IMR-90 (cell line): Measurements from ENCODE around the gene TMEM135. TPM values are rescaled to one million over a fixed set of nuclear protein-coding genes. Genes with fewer than 3 reads are reported as not detected.

ENCODE experiments used
- ATAC-seq: fragments of 200-7000 bp; cut with Tn5 transposase; 2 replicates; pipeline ENCODE4 v1.9.1; 2020; ENCODE audit warnings: low read depth, mild to moderate bottlenecking, moderate library complexity
- BruUV-seq: library from RNA; stranded (reverse); fragments of 400-500 nt; replicated peaks from 2 replicates; lab custom pipeline; 2021; lab: Mats Ljungman, UMichigan
- CTCF ChIA-PET: fragments of 300-600 bp; formaldehyde crosslinking; extraction: SDS; loops from one replicate; lab custom pipeline; 2021; ENCODE audit warnings: antibody characterized with exemption; lab: Yijun Ruan, JAX
- POLR2A ChIA-PET: fragments of 300-600 bp; sonication (Branson Sonifier 250); formaldehyde crosslinking; loops from one replicate; lab custom pipeline; 2022; ENCODE audit warnings: antibody characterized with exemption; ENCODE audit not compliant: unreplicated experiment; lab: Charles Lee
- DNase-seq: peaks from one replicate; pipeline ENCODE4 v3.0.0; 2013
- H2AFZ ChIP-seq: replicated peaks from 2 replicates; pipeline ENCODE3; 2013; ENCODE audit warnings: low read length, mild to moderate bottlenecking; ENCODE audit not compliant: poor library complexity
- H2AK5ac ChIP-seq: 2 replicates; pipeline ENCODE4 v1.6.1; 2013; ENCODE audit warnings: low read depth, low read length, inconsistent platforms
- H2AK9ac ChIP-seq: replicated peaks from 2 replicates; pipeline ENCODE3; 2013; ENCODE audit warnings: mild to moderate bottlenecking, low read depth, low read length, moderate library complexity; ENCODE audit not compliant: poor library complexity
- H2BK120ac ChIP-seq: 2 replicates; pipeline ENCODE4 v1.6.1; 2013; ENCODE audit warnings: low read depth, low read length, inconsistent platforms
- H2BK15ac ChIP-seq: 3 replicates; pipeline ENCODE4 v1.6.1; 2013; ENCODE audit warnings: low read depth, low read length, inconsistent platforms
- H2BK20ac ChIP-seq: 2 replicates; pipeline ENCODE4 v1.6.1; 2013; ENCODE audit warnings: low read depth, mild to moderate bottlenecking, inconsistent platforms, low read length, moderate library complexity
- H2BK5ac ChIP-seq: 2 replicates; pipeline ENCODE4 v1.6.1; 2013; ENCODE audit warnings: mild to moderate bottlenecking, low read depth, low read length, inconsistent platforms; ENCODE audit not compliant: poor library complexity, severe bottlenecking
- H3K14ac ChIP-seq: replicated peaks from 2 replicates; pipeline ENCODE4 v1.6.1; 2013; ENCODE audit warnings: low read depth, low read length, inconsistent platforms
- H3K18ac ChIP-seq: 2 replicates; pipeline ENCODE4 v1.6.1; 2013; ENCODE audit warnings: low read depth, low read length, control low read depth
- H3K23ac ChIP-seq: 2 replicates; pipeline ENCODE4 v1.6.1; 2013; ENCODE audit warnings: low read depth, low read length, inconsistent platforms
- H3K27ac ChIP-seq: 2 replicates; pipeline ENCODE4 v1.5.1; 2013; ENCODE audit warnings: mild to moderate bottlenecking, control low read depth, low read length; ENCODE audit not compliant: insufficient read depth
- H3K27me3 ChIP-seq: 2 replicates; pipeline ENCODE4 v1.6.1; 2013; ENCODE audit warnings: low read length; ENCODE audit not compliant: control insufficient read depth, insufficient read depth
- H3K36me3 ChIP-seq: 2 replicates; pipeline ENCODE4 v1.6.1; 2013; ENCODE audit warnings: low read length, mixed read lengths; ENCODE audit not compliant: control insufficient read depth, insufficient read depth
- H3K4ac ChIP-seq: 2 replicates; pipeline ENCODE4 v1.6.1; 2013; ENCODE audit warnings: low read depth, low read length, inconsistent platforms
- H3K4me1 ChIP-seq: 2 replicates; pipeline ENCODE4 v1.6.1; 2013; ENCODE audit warnings: low read length, mixed read lengths; ENCODE audit not compliant: control insufficient read depth, insufficient read depth
- H3K4me2 ChIP-seq: 2 replicates; pipeline ENCODE4 v1.6.1; 2013; ENCODE audit warnings: low read depth, mild to moderate bottlenecking, control low read depth, low read length, moderate library complexity
- H3K4me3 ChIP-seq: 2 replicates; pipeline ENCODE4 v1.5.1; 2013; ENCODE audit warnings: low read depth, mild to moderate bottlenecking, control low read depth, low read length, moderate library complexity; ENCODE audit not compliant: insufficient read depth
- H3K56ac ChIP-seq: 2 replicates; pipeline ENCODE4 v1.6.1; 2013; ENCODE audit warnings: low read length, inconsistent platforms; ENCODE audit not compliant: insufficient read depth; ENCODE audit errors: extremely low read depth
- H3K79me1 ChIP-seq, 2 experiments: 2 replicates each; pipeline ENCODE4 v1.6.1; 2013; ENCODE audit warnings: low read length in 2 of 2, inconsistent platforms in 1 of 2, low read depth in 1 of 2
- H3K9ac ChIP-seq: 2 replicates; pipeline ENCODE4 v1.6.1; 2013; ENCODE audit warnings: low read depth, low read length, control low read depth
- H3K9me1 ChIP-seq: 2 replicates; pipeline ENCODE4 v1.6.1; 2013; ENCODE audit warnings: low read length, inconsistent platforms; ENCODE audit not compliant: insufficient read depth
- H3K9me3 ChIP-seq: 2 replicates; pipeline ENCODE4 v1.6.1; 2013; ENCODE audit warnings: low read length; ENCODE audit not compliant: control insufficient read depth, insufficient read depth
- H4K20me1 ChIP-seq: 2 replicates; pipeline ENCODE4 v1.6.1; 2013; ENCODE audit warnings: low read length, inconsistent platforms; ENCODE audit not compliant: insufficient read depth
- H4K5ac ChIP-seq: 2 replicates; pipeline ENCODE4 v1.6.1; 2013; ENCODE audit warnings: mild to moderate bottlenecking, low read depth, low read length, control low read depth
- H4K8ac ChIP-seq, 2 experiments: 2 replicates each; pipeline ENCODE4 v1.6.1; 2013; ENCODE audit warnings: low read depth in 2 of 2, low read length in 2 of 2, control low read depth in 1 of 2, inconsistent platforms in 1 of 2
- H4K91ac ChIP-seq: 2 replicates; pipeline ENCODE4 v1.6.1; 2013; ENCODE audit warnings: low read depth, low read length, inconsistent platforms; ENCODE audit not compliant: insufficient read depth
- CEBPB ChIP-seq: IDR thresholded peaks from 2 replicates; pipeline ENCODE4 v1.6.1; 2012; ENCODE audit warnings: low read depth, low read length, improper control_type of control experiment
- RCOR1 ChIP-seq: IDR thresholded peaks from 2 replicates; pipeline ENCODE4 v1.6.1; 2012; ENCODE audit warnings: mild to moderate bottlenecking, low read length, improper control_type of control experiment; ENCODE audit not compliant: insufficient replicate concordance
- WGBS, 2 experiments: methylation state at CpG; one replicate each; pipeline versions ENCODE4 v1.1.5 to v1.1.7; 2013; ENCODE audit warnings: missing lambda C conversion rate in 2 of 2; ENCODE audit not compliant: insufficient read length in 1 of 2; ENCODE audit errors: extremely low coverage in 2 of 2; 5-methylcytosine and 5-hydroxymethylcytosine counted together
- dilution Hi-C: fragments of 300-500 bp; cut with HindIII; formaldehyde crosslinking; loops from one replicate; pipeline ENCODE4 v1.14.3; 2018; ENCODE audit warnings: low sequenced_read_pairs; ENCODE audit not compliant: unreplicated experiment
- in situ Hi-C: fragments of 300-500 bp; cut with MboI; formaldehyde crosslinking; loops from 3 replicates; pipeline ENCODE4 v1.14.3; 2019; ENCODE audit warnings: low sequenced_read_pairs, inconsistent platforms, mixed read lengths
- intact Hi-C: fragments of 100-400 bp; cut with micrococcal nuclease; formaldehyde crosslinking; loops from 2 replicates; pipeline ENCODE4 v1.10.0; 2022
- polyA plus RNA-seq, 3 experiments: library from polyadenylated mRNA; depleted of rRNA; stranded (reverse); fragments of >200 nt; gene quantifications; 2 replicates each; pipeline ENCODE4 v1.2.3, GENCODE V29; 2012; ENCODE audit warnings: low replicate concordance in 1 of 3
- total RNA-seq: library from RNA; depleted of rRNA; stranded (reverse); fragments of >200 nt; gene quantifications from 2 replicates; pipeline ENCODE4 v1.2.3, GENCODE V29; 2012

TMEM135 gene
- total and polyA plus RNA-seq, 2 of the 4 experiments (the other 2 are of a cell fraction) = 3.9 to 5.9 TPM

- Histone ChIP-seq H2BK120ac (no peak overlapping the region), H4K8ac (no peak overlapping the region), H3K18ac (no peak overlapping the region), H3K4ac (no peak overlapping the region), H3K9me1 (no peaks in the 10 kb centered on the region), H2AK9ac (no peak overlapping the region), H3K4me1 (no peaks in the 10 kb centered on the region), H3K4me3 (no peak overlapping the region), H3K27me3 (no peaks in the 10 kb centered on the region), H2AFZ (no peak overlapping the region), H2BK5ac (no peak overlapping the region), H4K5ac (no peak overlapping the region), H3K79me1 (no peaks in the 10 kb centered on the region), H2AK5ac (no peak overlapping the region), H2BK20ac (no peak overlapping the region), H3K23ac (no peak overlapping the region), H3K14ac (no peak overlapping the region), H3K9ac (no peak overlapping the region), H3K56ac (no peak overlapping the region), H2BK15ac (no peak overlapping the region), H3K4me2 (no peak overlapping the region), H3K36me3 (no peaks in the 10 kb centered on the region), H3K27ac (no peak overlapping the region), H3K9me3 (no peaks in the 10 kb centered on the region), H4K91ac (no peak overlapping the region), H4K20me1 (no peaks in the 10 kb centered on the region)
- DNase-seq (no peak), ATAC-seq (no peak)
- no TSS peak for BruUV-seq
- dilution Hi-C loops = no loop called here
- TF ChIP-seq RCOR1 = no peak
- peak; percentile 25; the same call in 1 of the 2 replicates for TF ChIP-seq CEBPB
- intact Hi-C loops = no loop called here
- ChIA-PET POLR2A (no interaction called here), CTCF (no interaction called here)
- no CpG with 5 or more reads among the region's 2 CpGs for WGBS, 2 experiments
- in situ Hi-C loops = no loop called here
Measured at GRCh38 chr11:87315229-87315628, 277.5 kb downstream of the TMEM135 start.
